OCI-LY3 (cell line): ENCODE measurements around the gene MIER1.

Source experiments
- H2AFZ ChIP-seq: fragments of 200-600, 300-600 bp; shearing (Covaris generic); 2 replicates; pipeline ENCODE4 v1.6.0; 2014; ENCODE audit warnings: antibody characterized with exemption, low read depth, low read length
- H3K27ac ChIP-seq: fragments of 200-600, 300-600 bp; sonication (generic); 2 replicates; pipeline ENCODE4 v1.5.1; 2014; ENCODE audit warnings: mild to moderate bottlenecking, low read length, moderate library complexity, mixed read lengths
- H3K27me3 ChIP-seq: fragments of 200-600, 300-600 bp; sonication (generic); 2 replicates; pipeline ENCODE4 v1.6.1; 2014; ENCODE audit warnings: low read depth, low read length, mixed read lengths
- H3K36me3 ChIP-seq: fragments of 200-600, 300-600 bp; sonication (generic); replicated peaks from 2 replicates; pipeline ENCODE3; 2014; ENCODE audit warnings: low read depth, low read length, mixed read lengths
- H3K4me1 ChIP-seq: fragments of 300-600, 200-600 bp; sonication (generic); 2 replicates; pipeline ENCODE4 v1.6.1; 2014; ENCODE audit warnings: low read length, mixed read lengths
- H3K4me2 ChIP-seq: fragments of 200-600, 300-600 bp; sonication (generic); 2 replicates; pipeline ENCODE4 v1.6.1; 2014; ENCODE audit warnings: low read length, mixed read lengths
- H3K4me3 ChIP-seq: fragments of 300-600, 200-600 bp; sonication (generic); 2 replicates; pipeline ENCODE4 v1.5.1; 2014; ENCODE audit warnings: antibody characterized with exemption, mild to moderate bottlenecking, low read length, moderate library complexity
- H3K79me2 ChIP-seq: fragments of 300-600, 200-600 bp; shearing (Covaris generic); 2 replicates; pipeline ENCODE4 v1.6.1; 2014; ENCODE audit warnings: mild to moderate bottlenecking, low read length, mixed read lengths
- H3K9ac ChIP-seq: fragments of 300-600, 200-600 bp; shearing (Covaris generic); 2 replicates; pipeline ENCODE4 v1.6.0; 2014; ENCODE audit warnings: mild to moderate bottlenecking, low read length, moderate library complexity
- H3K9me3 ChIP-seq: fragments of 200-600, 300-600 bp; shearing (Covaris generic); 2 replicates; pipeline ENCODE4 v1.6.1; 2014; ENCODE audit warnings: low read length, mixed read lengths; ENCODE audit not compliant: insufficient read depth
- H4K20me1 ChIP-seq: fragments of 200-600, 300-600 bp; sonication (generic); 2 replicates; pipeline ENCODE4 v1.6.1; 2016; ENCODE audit warnings: low read length, mixed read lengths; ENCODE audit not compliant: insufficient read depth
- EZH2phosphoT487 ChIP-seq: fragments of 200-600 bp; shearing (Covaris generic); IDR thresholded peaks from 2 replicates; pipeline ENCODE4 v1.6.1; 2018; ENCODE audit warnings: antibody characterized with exemption, mixed run types, low read depth
- TF ChIP-seq, protein P1 (sequence below): fragments of 200-600, 300-600 bp; sonication (generic); IDR thresholded peaks from 2 replicates; pipeline ENCODE4 v1.5.1; 2014; ENCODE audit warnings: antibody characterized with exemption, low read length, low read depth

The MIER1 gene

DNA sequence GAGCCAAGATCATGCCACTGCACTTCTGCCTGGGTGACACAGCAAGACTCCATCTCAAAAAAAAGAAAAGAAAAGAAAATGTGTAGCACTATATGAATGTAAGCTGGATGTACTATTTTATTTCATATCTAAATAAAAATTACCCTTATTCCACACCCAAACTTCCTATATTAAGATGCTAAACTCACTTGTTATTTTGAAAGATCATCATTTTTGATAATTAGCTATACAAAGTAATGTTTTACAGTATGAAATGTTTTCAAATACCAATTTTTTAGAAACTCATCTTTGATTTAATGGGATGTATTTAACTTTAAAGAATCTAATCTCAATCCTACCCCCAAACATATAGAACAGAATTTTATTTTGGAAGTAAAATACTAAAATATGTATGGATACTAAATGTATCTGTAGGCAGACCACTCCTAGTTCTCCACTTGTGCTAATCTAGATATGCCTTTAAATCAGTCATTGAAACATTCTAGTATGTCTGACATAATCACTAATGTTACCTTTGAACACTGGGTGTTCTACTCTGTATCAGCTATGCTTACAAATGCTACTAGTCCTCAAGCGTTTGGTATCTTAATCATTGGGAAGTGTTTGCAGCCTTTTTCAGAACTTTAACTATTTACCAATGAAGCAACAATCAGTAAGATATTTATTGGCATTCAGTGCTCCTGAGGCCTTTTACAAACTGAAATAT is 12.9 kb downstream of the MIER1 start:
- H3K4me3 ChIP-seq = no peak overlapping the region
- H3K79me2 ChIP-seq = peaks cover 77% of the 10 kb centered on the region
- no peaks in the 10 kb centered on the region for H3K27me3 ChIP-seq
- H3K9ac ChIP-seq = no peak overlapping the region
- H2AFZ ChIP-seq = no peak overlapping the region
- no peak overlapping the region for H3K4me2 ChIP-seq
- no peak for TF ChIP-seq EZH2phosphoT487
- TF ChIP-seq, protein P1, sequence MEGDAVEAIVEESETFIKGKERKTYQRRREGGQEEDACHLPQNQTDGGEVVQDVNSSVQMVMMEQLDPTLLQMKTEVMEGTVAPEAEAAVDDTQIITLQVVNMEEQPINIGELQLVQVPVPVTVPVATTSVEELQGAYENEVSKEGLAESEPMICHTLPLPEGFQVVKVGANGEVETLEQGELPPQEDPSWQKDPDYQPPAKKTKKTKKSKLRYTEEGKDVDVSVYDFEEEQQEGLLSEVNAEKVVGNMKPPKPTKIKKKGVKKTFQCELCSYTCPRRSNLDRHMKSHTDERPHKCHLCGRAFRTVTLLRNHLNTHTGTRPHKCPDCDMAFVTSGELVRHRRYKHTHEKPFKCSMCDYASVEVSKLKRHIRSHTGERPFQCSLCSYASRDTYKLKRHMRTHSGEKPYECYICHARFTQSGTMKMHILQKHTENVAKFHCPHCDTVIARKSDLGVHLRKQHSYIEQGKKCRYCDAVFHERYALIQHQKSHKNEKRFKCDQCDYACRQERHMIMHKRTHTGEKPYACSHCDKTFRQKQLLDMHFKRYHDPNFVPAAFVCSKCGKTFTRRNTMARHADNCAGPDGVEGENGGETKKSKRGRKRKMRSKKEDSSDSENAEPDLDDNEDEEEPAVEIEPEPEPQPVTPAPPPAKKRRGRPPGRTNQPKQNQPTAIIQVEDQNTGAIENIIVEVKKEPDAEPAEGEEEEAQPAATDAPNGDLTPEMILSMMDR = no peak
- H3K36me3 ChIP-seq = peaks cover 5% of the 10 kb centered on the region
- H3K27ac ChIP-seq = no peak overlapping the region
- H3K9me3 ChIP-seq = no peaks in the 10 kb centered on the region
- peaks cover 41% of the 10 kb centered on the region for H4K20me1 ChIP-seq
- H3K4me1 ChIP-seq = peaks cover 11% of the 10 kb centered on the region

DNA sequence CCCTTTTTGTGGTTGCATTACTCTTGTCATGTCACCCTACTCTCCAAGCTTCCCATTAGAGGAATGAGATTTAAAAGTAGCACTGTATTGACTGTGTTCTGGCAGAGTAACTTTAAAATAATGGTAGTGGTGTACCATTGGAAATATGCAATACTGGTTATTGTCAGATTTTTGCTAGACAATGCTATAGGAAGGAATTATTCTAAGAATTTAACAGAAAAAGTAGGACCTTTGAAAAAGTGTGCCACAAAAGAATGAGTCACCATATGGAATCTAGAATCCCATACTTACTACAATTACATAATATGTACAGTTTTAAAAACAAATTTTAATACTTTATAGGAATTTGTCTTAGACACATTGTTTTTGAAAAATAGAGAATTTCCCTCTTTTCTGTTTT is 13.8 kb downstream of the MIER1 start:
- no peak overlapping the region for H2AFZ ChIP-seq
- no peak overlapping the region for H3K9ac ChIP-seq
- peaks cover 5% of the 10 kb centered on the region for H3K36me3 ChIP-seq
- no peak overlapping the region for H3K4me2 ChIP-seq
- H3K27ac ChIP-seq = no peak overlapping the region
- H3K27me3 ChIP-seq = no peaks in the 10 kb centered on the region
- H3K4me3 ChIP-seq = no peak overlapping the region
- TF ChIP-seq EZH2phosphoT487 = no peak
- TF ChIP-seq, protein P1 = no peak
- H4K20me1 ChIP-seq = peaks cover 40% of the 10 kb centered on the region
- no peaks in the 10 kb centered on the region for H3K9me3 ChIP-seq
- peaks cover 2% of the 10 kb centered on the region; the same call in 1 of the 2 replicates for H3K4me1 ChIP-seq
- peaks cover 68% of the 10 kb centered on the region for H3K79me2 ChIP-seq

DNA sequence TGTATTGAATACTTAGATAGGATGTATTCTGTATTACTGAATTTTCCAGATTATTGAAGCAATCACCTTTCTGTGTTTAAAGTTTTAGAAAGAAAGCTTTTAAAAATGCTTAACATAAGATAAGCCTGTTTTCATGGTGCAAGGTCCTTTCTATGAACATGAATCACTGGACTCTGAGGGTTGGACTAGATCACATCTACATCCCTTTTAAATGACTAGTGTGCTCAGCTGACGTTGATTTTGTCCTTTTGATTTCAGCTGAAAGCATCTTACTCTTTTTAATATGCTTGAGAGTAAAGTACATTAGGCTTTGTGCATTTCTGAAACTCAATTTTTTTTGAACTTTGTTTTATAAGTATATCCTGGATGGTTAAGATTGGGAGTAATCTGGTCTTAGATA is 16.2 kb downstream of the MIER1 start:
- H2AFZ ChIP-seq = no peak overlapping the region
- H3K4me1 ChIP-seq = no peaks in the 10 kb centered on the region
- H3K4me2 ChIP-seq = no peak overlapping the region
- no peaks in the 10 kb centered on the region for H3K9me3 ChIP-seq
- H3K4me3 ChIP-seq = no peak overlapping the region
- TF ChIP-seq, protein P1 = no peak
- TF ChIP-seq EZH2phosphoT487 = no peak
- H3K27ac ChIP-seq = no peak overlapping the region
- peaks cover 26% of the 10 kb centered on the region for H4K20me1 ChIP-seq
- H3K36me3 ChIP-seq = peaks cover 5% of the 10 kb centered on the region
- no peaks in the 10 kb centered on the region for H3K27me3 ChIP-seq
- H3K79me2 ChIP-seq = peaks cover 44% of the 10 kb centered on the region
- no peak overlapping the region for H3K9ac ChIP-seq

DNA sequence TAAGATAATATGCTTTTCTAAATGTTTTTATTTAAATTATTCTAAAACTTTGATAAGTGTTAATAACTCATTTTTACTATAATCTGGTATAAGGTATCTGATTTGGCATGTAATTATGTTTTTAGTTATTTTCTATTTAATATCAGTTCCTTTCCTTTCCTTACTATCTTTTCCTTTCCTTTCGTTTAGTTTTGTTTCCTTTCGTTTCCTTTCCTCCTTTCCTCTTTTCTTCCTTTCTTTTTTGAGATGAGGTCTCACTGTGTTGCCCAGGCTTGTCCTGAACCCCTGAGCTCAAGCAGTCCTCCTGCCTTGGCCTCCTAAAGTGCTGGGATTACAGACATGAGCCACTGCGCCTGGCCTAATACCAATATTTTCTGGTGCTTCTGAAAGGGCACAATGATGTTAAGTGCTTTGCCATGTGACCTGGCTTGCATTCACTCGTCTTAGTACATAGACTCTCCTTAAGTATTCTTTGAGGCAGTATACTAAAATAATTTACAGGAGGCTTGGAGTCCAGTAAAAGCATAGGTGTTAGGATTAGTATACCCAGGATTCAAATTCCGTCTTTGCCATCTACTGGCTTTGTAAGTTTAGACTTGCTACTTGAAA is 18.7 kb downstream of the MIER1 start:
- H3K9ac ChIP-seq = no peak overlapping the region
- no peak overlapping the region for H3K4me2 ChIP-seq
- no peaks in the 10 kb centered on the region for H3K4me1 ChIP-seq
- TF ChIP-seq EZH2phosphoT487 = no peak
- no peaks in the 10 kb centered on the region for H3K9me3 ChIP-seq
- H3K27me3 ChIP-seq = no peaks in the 10 kb centered on the region
- H3K36me3 ChIP-seq = peaks cover 16% of the 10 kb centered on the region
- H3K79me2 ChIP-seq = peaks cover 22% of the 10 kb centered on the region
- no peak overlapping the region for H3K4me3 ChIP-seq
- no peak overlapping the region for H3K27ac ChIP-seq
- no peak overlapping the region for H2AFZ ChIP-seq
- H4K20me1 ChIP-seq = peaks cover 16% of the 10 kb centered on the region
